CD4-positive, alpha-beta T cell treated with Interleukin-6 at 100 ng/mL for 8 hours (primary cell): Measurements from ENCODE around the gene DNAJC7.
"Not testable (repeated sequence)": the region's sequence is repeated elsewhere in the genome, so short reads cannot be mapped to it uniquely, and the experiment has no call there.

Experiments
- DNase-seq: peaks from one replicate; pipeline ENCODE4 v3.0.0-alpha.2; 2020; ENCODE audit warnings: mixed read lengths, low spot score

Gene DNAJC7

GRCh38 chr17:42041619-42042018 lies 24.4 kb upstream of the DNAJC7 start:
- no peak for DNase-seq

DNA sequence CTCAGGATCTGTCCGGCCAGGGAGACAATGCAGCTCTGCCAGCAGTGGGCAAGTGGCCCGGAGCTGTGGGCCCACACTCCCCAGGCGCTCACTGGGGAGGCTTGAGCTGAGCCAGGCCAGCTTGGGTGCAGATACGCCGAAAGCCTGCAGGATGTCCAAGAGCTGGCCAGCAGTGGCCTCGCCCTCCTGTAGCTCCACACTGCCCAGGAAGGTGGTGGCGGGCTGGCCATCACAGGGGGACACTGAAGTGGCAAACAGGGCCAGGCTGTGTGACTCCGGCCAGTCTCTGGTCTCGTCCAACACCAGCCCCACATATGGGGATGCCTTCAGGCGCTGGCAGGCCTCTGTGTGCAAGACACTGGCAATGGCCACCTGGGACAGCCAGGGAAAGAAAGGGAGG lies 23.6 kb upstream of the DNAJC7 start:
- no peak for DNase-seq

DNA sequence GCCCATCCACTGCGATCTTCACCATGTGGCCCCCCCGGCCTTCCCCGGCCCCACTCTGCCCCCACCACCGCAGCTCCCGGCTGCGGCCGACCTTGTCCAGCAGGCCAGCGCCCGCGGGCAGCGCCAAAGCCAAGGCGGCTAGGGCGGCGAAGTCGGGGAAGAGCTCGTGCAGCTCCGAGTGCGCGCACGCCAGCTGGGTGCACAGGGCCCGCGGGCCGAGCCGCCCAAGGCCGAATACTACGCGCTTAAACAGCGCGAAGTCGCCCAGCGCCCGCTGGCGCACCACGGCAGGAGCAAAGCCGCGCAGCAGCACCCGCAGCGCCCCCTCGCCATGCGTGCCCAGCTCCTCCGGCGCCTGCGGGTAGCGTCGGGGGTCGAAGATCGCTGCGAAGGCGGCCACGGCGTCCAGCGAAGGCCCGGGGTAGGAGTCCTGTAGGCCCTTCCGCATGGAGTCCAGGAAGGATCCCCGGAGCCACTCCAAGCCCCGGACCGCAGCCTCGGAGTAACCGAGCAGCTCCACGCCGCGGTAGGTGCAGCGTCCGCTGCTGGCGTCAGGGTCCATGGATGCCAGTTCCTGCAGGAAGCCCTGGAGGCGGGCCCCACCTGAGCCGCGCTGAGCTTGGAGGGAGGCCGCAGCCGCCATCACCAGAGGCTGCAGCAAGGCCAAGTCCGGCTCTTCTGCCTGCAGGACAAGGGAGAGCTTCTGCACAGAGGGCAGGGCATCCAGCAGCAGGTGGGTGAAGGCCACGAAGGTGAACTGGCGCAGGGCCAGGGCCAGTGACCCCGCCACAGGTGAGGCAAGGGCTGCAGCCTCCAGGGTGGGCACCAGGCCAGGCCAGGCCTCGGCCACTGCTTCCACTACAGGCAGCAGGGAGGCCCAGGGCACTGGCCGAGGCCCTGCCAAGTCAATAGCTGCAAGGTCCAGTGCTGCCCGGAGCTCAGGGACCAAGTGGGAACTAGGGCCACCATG lies 22.8 kb upstream of the DNAJC7 start:
- DNase-seq: no peak

DNA sequence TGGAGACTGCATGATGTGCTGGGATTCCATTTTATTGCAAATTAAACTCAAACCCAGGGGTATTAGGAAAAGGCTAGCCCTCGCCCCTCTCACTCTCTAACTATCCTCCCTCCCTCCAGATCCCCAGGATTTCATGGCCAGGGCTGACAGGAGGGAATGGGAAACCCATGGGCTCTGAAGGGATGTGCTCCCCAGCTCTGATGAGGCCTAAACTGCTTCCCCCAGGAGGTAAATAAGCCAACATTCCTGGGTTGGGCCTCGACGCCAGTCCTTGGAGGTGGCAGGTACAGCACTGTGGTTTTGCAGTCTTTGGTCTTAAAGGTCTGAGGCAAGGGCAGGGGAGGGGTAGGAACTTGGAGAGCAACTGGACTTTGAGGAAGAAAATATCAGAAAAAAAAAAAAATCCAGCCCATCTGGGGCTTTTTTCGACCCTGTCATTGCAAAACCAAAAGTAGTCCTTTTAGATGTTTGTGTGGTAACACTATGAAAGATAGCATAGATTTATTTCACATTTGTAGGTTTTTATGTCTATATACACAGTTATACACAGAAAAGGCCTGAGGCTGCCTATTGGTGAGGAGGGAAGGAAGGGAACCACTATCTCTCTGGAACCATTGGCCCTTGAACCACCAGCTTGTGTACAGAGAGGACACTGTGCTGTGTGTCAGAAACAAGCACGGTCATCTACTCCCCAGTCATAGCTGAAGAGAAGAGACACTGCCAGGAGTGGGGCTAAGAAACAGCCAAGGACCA lies 21.2 kb upstream of the DNAJC7 start:
- no peak for DNase-seq

GRCh38 chr17:42034059-42034458 lies 16.8 kb upstream of the DNAJC7 start:
- no peak for DNase-seq

DNA sequence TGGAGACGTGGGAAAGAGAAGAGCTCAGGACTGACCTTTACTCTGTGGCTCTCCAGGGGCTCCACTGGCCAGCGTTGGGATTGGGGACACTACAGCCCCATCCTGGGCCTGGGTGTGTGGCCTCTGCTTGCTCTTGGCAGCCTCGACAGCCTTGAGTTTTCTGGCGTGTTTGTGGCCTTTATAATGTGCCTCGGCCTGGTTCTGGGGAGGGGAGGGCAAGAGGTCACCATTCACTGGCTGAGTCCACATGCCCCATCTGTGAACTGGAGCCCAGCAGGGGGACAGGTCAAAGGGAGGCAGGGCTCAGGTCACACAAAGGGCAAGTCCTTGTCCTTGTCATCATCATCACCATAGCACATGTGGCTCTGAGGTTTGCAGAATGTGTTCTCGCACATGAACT lies 14.3 kb upstream of the DNAJC7 start:
- DNase-seq: no peak

DNA sequence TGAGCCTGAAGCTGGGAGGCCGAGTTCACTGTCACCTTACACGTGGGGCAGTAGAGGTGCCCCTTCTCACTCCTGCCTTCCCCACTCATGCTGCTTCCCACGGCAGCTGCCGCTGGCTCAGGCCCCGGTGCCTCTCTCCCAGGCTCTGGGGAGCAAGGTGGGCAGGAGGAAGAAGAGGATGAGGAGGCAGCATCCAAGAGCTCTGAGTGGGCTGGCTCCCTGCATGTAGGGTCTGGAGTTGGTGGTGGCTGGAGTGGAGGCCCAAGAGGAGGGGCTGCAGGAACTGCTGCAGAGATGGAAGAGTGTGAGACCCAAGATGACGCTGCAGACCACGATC lies 11.5 kb upstream of the DNAJC7 start:
- DNase-seq: no peak

DNA sequence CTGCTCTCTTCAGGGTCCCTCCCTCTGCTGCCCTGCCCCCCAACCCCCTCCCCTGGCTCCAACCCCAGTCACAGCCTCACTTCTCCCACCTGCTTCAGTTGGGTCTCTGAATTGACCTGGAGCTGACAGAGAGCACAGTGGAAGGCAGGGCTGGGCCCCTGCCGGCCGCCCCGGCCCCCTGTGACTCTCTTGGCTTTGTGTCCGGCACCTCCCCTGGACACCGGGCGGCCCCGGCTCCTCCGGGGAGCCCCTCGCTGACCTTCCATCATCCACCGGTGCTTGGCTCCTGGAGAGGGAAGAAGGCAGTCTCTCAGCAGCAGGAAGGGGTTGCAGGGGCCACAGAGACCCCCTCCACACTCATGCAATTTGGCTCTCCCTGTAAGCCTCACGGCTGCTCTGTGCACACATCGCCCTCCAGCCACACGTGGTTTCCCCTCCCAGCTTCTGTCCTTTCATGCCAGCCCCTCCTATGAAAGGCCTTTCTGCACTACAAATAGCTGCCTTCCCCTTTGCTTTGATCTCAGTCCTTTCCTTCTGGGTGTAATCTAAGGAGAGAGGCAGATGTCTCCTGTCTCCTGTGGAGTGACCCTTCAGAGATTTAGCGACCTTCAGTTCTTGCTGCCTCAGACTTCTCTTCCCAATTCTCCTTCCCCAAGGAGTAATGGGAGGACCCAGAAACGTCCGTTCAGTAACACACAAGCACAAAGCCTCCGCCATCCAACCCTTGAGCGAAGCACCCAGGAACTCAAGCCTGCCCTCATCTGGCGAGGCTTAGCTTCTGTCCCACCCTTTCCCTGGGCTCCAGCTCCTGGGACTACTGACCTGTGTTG lies 10.9 kb upstream of the DNAJC7 start:
- DNase-seq: no peak

DNA sequence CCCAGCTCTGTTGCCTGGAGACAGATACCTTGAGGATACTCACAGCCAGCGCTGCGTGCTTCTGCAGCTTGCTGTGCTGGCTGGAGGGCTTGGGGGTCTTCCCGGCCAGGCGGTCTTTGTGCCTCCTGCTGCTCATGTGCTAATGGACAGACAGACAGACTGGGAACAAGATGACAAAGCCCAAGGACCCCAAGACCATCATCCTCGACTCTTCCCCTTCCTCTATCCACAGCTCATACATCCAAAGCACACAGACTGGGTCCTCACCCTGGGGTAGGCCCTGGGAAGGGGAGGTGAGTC lies 10.3 kb upstream of the DNAJC7 start:
- no peak for DNase-seq

- no peak for DNase-seq
Observed at GRCh38 chr17:42026857-42027589, 9.8 kb upstream of the DNAJC7 start.

DNA sequence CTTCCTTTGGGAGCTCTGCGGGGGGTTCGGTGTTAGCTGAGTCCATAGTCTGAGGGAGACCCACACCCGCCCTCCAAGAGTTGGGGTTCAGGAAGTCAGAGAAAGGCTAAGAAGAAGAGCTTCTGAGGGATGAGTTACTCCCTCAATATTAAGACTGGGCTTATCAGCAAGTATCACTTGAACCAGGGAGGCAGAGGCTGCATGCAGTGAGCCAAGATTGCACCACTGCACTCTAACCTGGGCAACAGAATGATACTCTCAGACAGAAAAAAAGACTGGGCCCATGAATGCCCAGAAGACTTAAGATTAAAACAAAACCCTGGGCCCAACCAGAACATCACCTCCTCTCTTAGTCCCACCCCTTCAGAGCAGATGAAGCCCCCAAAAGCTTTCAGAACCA lies 8.7 kb upstream of the DNAJC7 start:
- no peak for DNase-seq

- DNase-seq: no peak
Observed at GRCh38 chr17:42025191-42025579, 7.9 kb upstream of the DNAJC7 start.

GRCh38 chr17:42023524-42024349 lies 6.5 kb upstream of the DNAJC7 start:
- no peak for DNase-seq

DNA sequence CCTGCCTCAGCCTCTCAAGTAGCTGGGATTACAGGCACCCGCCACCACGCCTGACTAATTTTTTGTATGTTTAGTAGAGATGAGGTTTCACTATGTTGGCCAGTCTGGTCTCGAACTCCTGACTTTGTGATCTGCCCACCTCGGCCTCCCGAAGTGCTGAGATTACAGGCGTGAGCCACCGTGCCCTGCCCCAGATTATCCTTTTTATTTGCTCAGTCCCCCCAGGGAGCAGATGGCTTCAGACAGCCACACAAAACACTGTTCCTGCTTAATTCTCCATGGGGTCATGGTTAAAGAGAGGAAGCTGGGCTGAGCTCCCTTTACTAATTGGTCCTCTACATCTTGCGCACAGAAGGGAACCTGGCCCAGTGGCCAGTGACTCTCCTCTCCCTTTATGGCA lies 3.6 kb upstream of the DNAJC7 start:
- DNase-seq: not testable (repeated sequence)

DNA sequence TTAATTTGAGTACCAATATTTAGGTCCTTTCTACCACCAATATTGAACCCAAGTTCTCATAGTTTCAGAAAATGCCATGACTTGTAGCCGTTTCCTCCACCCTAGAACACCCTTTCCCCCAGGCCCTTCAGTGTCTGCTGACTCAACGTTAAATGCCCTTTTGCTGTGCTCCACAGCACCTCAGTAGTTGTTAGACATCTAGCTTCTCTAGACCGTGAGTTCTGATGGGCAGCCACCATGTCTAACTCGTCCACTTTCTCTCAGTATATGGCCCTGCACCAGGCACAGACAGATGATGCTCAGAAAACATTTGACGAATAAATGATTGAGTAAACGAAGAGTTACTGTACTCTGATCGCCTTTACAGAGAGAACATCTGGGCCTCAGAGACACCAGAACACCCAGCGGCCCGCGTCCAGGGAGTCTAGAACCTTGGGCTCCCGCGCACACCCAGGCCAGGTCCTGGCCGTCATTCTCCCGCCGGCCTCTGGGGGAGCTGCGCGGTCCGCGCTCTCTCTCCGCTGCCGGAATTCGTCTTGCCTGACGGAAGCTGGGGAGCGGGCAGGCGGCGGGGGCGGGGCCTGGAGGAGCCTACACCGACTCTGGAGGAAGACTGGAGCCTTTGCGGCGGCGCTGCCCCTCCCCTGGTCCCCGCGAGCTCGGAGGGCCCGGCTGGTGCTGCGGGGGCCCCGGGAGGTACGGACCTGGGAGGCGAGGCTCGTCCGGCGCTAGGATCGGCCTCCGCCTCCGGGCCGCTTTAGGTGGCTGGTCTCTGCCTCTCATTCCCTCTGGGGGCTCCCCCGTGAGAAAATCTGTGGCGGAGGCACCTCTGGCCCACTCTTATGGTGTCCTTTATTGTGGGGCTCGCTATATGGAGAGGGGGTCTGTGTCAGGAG lies 2.5 kb upstream of the DNAJC7 start, which contains the start of gene NKIRAS2:
Gene NKIRAS2 (plus strand): TSS at position 582 of the 896 bp plus-strand sequence. CDS start 1,488 bp downstream, outside the sequence.
- peak; percentile 92 for DNase-seq

DNA sequence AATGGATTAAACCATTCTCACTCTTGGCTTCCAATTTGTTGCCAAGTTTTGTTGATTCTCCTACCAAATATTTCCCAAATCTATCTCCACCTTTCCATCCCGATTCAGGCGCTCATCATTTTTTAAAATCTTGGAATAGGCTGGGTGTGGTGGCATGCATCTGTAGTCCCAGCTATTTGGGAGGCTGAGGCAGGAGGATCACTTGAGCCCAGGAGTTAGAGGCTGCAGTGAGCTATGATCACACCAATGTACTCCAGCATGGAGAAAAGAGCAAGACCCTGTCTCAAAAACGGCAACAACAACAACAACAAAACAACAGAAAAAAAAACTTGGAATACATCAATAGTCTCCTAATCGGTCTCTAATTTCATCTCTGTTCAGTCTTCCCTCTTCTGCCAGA lies 1.7 kb upstream of the DNAJC7 start:
- DNase-seq: no peak

DNA sequence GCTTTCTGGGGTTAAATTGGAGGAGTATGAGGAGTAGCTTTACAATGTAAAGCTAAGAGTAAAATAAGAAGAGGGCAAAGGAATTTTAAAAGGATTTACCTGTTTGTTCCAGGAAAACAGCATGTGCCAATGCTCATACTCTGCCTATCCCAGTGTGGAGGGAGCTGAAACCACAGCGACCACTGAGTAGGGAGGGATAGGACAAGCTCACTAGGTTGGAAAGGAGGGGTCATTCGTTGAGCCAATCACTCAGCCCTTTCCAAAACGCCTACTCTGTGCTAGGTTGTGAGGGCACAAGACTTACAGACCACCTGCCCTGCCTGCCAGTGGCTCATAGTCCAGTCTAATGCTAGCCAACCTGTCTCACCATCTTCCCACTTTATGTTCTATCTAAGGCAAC lies 1.1 kb upstream of the DNAJC7 start:
- DNase-seq: no peak

GRCh38 chr17:42017866-42018200 lies 594 bp upstream of the DNAJC7 start:
- no peak for DNase-seq

DNA sequence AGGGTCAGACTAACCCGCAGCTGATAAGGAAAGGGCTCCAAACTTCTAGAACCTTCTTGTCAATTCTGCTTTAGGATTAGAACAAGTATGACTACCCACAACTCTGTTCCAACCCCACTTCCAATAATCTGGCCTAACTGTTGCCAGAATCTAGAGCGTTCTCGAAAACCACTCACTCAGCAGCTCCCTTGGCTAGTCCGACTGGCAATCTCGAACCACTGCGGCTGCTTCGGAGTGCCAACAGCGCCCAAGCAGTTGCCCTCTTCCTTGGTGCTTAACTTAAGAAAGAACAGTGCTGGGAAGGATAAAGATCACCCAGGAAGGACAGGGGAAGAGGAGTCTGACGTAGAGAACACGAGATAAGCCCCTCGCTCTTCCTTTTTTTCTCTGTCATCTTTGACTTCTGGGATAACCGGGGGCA lies 818 bp downstream of the DNAJC7 start:
- no peak for DNase-seq

DNA sequence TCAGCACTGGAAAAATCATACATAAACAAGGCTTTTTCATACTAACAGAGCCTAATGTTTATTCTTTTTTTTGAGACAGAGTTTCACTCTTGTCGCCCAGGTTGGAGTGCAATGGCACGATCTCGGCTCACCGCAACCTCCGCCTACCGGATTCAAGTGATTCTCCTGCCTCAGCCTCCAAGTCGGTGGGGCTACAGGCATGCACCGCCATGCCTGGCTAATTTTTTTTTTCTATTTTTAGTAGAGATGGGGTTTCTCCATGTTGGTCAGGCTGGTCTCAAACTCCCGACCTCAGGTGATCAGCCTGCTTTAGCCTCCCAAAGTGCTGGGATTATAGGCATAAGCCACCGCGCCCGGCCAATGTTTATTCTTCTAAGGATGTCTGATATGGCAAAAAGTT lies 3.5 kb downstream of the DNAJC7 start:
- DNase-seq: not testable (repeated sequence)
